Ishikawa (cell line): ENCODE measurements around the gene IL1RN.

Experiments
- CREB1 ChIP-seq: IDR thresholded peaks from 2 replicates; pipeline ENCODE4 v1.6.1; 2012; ENCODE audit warnings: low read depth
- EGR1 ChIP-seq: IDR thresholded peaks from 2 replicates; pipeline ENCODE4 v1.6.1; 2012
- EP300 ChIP-seq: IDR thresholded peaks from 2 replicates; pipeline ENCODE4 v1.6.1; 2012; ENCODE audit warnings: borderline replicate concordance
- MAX ChIP-seq: IDR thresholded peaks from 2 replicates; pipeline ENCODE4 v1.6.1; 2012
- NFIC ChIP-seq: IDR thresholded peaks from 2 replicates; pipeline ENCODE4 v1.6.1; 2012
- RAD21 ChIP-seq: IDR thresholded peaks from 2 replicates; pipeline ENCODE4 v1.6.1; 2012; ENCODE audit warnings: low read depth
- TAF1 ChIP-seq: IDR thresholded peaks from 2 replicates; pipeline ENCODE4 v1.6.1; 2012; ENCODE audit warnings: low read depth, mild to moderate bottlenecking
- TCF12 ChIP-seq: IDR thresholded peaks from 2 replicates; pipeline ENCODE4 v1.6.1; 2012; ENCODE audit warnings: low read depth
- YY1 ChIP-seq: IDR thresholded peaks from 2 replicates; pipeline ENCODE4 v1.6.1; 2012; ENCODE audit warnings: low read depth

- no peak for TF ChIP-seq CREB1
- TF ChIP-seq TAF1: no peak
- no peak for TF ChIP-seq RAD21
- TF ChIP-seq NFIC: no peak
- no peak for TF ChIP-seq EP300
- no peak for TF ChIP-seq YY1
- no peak for TF ChIP-seq MAX
- no peak for TF ChIP-seq EGR1
- TF ChIP-seq TCF12: no peak
Measured at GRCh38 chr2:113162869-113163268, 35.5 kb downstream of the IL1RN start.
